Skeletal muscle tissue (tissue), 4 donors: ENCODE measurements around the gene GAPVD1. TPM values are rescaled to one million over a fixed set of nuclear protein-coding genes. Genes with fewer than 3 reads are reported as not detected.
A peak's percentile ranks its signal among the peaks of the same experiment; 100 is the strongest.
"Not testable (repeated sequence)": the region's sequence is repeated elsewhere in the genome, so short reads cannot be mapped to it uniquely, and the experiment has no call there.

Source experiments
- H3K27ac ChIP-seq: one replicate; pipeline ENCODE4 v1.7.0; 2013; ENCODE audit warnings: mild to moderate bottlenecking, low read depth, low read length, inconsistent platforms
- H3K27me3 ChIP-seq, 3 donors: one replicate each; pipeline ENCODE4 v1.7.0; 2013; ENCODE audit warnings: low read length in 3 of 3; ENCODE audit not compliant: control insufficient read depth in 3 of 3, insufficient read depth in 3 of 3
- H3K36me3 ChIP-seq, 3 donors: one replicate each; pipeline ENCODE4 v1.7.0; 2013; ENCODE audit warnings: low read length in 3 of 3; ENCODE audit not compliant: control insufficient read depth in 3 of 3, insufficient read depth in 3 of 3
- H3K4me1 ChIP-seq, 3 donors: one replicate each; pipeline ENCODE4 v1.7.0; 2013; ENCODE audit warnings: low read length in 3 of 3, mild to moderate bottlenecking in 3 of 3; ENCODE audit not compliant: control insufficient read depth in 3 of 3, insufficient read depth in 3 of 3
- H3K4me3 ChIP-seq, 3 donors: one replicate each; pipeline ENCODE4 v1.7.0; 2013; ENCODE audit warnings: low read length in 3 of 3
- H3K9ac ChIP-seq, 3 donors: one replicate each; pipeline ENCODE4 v1.7.0; 2013; ENCODE audit warnings: low read length in 3 of 3, mild to moderate bottlenecking in 3 of 3, moderate library complexity in 2 of 3, low read depth in 1 of 3
- H3K9me3 ChIP-seq, 3 donors: one replicate each; pipeline ENCODE4 v1.7.0; 2013; ENCODE audit warnings: low read length in 3 of 3; ENCODE audit not compliant: control insufficient read depth in 3 of 3
- total RNA-seq: library from RNA; depleted of rRNA; stranded (reverse); fragments of >200 nt; gene quantifications from one replicate; pipeline ENCODE4 v1.2.3, GENCODE V29; 2014
- donor health status: Osteomylitis.

GAPVD1 gene
- total RNA-seq, 1 donor from 2014 or later = 42.3 TPM

DNA sequence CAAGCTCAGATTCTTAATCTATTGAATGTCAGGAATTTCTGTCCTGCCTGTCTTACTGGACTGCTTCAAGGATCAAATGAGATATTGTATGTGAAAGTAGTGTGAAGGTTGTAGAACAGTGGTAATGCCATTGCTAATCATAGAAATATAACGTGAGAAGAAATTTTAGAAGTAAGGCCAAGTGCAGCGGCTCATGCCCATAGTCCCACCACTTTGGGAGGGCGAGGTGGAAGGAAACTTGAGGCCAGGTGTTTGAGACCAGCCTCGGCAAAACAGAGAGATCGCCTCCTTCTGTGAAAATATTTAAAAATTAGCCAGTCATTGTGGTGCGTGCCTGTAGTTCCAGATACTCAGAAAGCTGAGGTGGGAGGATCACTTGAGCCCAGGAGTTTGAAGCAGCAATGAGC is 15.4 kb upstream of the GAPVD1 start:
- H3K9me3 ChIP-seq = no peaks in the 10 kb centered on the region
- peaks cover 5 to 8% (median 7%) of the 10 kb centered on the region in 3 donors for H3K4me1 ChIP-seq
- no peak overlapping the region for H3K4me3 ChIP-seq
- no peaks in the 10 kb centered on the region for H3K36me3 ChIP-seq
- H3K27ac ChIP-seq = no peak overlapping the region
- H3K9ac ChIP-seq = no peak overlapping the region
- no peaks in the 10 kb centered on the region for H3K27me3 ChIP-seq

DNA sequence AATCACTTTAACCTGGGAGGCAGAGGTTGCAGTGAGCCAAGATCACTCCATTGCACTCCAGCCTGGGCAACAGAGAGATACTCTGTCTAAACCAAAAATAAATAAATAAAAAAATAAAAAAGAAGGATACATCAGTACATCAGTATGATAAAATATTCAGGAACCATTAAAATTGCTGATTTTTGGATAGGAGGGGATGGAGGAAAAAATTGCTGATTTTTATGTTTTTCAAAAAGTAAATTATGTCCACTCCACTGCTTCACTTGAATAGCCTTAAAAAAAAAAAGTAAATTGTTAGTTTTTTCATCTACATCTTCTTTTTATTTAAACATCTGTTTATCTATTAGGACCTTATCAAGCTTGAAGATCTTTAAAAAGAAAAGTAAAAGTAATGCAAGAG is 7.4 kb upstream of the GAPVD1 start:
- Histone ChIP-seq H3K9ac (no peak overlapping the region), H3K27me3 (no peaks in the 10 kb centered on the region), H3K27ac (no peak overlapping the region), H3K4me3 (no peak overlapping the region), H3K4me1 (no peaks in the 10 kb centered on the region), H3K36me3 (no peaks in the 10 kb centered on the region), H3K9me3 (no peaks in the 10 kb centered on the region)

DNA sequence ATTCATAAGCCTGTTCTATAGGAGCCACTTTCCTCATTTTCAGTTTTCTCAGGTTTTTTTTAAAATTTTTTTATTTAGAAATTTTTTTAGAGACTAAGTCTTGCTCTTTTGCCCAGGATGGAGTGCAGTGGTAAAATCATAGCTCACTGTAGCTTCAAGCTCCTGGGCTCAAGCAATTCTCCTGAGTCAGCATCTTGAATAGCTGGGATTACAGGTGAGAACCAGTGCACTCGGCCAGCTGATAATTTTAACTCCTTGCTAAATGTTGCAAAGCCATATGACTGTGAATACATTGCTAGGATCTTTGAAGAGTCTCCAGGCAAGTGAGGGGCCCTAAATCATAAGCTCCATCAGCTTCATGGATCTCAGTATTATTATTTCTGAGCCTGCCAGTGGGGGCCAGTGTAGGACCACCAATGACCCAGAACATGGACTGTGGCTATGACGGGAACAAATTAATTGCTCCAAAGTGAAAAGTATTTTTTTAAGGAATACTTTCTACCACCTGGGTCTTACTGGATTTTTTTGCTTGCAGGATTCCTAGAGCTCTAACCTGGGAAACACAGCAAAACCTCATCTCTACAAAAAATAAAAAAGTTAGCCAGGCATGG is 5.7 kb upstream of the GAPVD1 start:
- no peaks in the 10 kb centered on the region for H3K27me3 ChIP-seq
- H3K4me1 ChIP-seq = peaks cover 0 to 2% (median 0%) of the 10 kb centered on the region in 3 donors
- H3K27ac ChIP-seq = no peak overlapping the region
- no peaks in the 10 kb centered on the region for H3K36me3 ChIP-seq
- H3K9ac ChIP-seq = no peak overlapping the region
- H3K4me3 ChIP-seq = no peak overlapping the region
- H3K9me3 ChIP-seq = no peaks in the 10 kb centered on the region

DNA sequence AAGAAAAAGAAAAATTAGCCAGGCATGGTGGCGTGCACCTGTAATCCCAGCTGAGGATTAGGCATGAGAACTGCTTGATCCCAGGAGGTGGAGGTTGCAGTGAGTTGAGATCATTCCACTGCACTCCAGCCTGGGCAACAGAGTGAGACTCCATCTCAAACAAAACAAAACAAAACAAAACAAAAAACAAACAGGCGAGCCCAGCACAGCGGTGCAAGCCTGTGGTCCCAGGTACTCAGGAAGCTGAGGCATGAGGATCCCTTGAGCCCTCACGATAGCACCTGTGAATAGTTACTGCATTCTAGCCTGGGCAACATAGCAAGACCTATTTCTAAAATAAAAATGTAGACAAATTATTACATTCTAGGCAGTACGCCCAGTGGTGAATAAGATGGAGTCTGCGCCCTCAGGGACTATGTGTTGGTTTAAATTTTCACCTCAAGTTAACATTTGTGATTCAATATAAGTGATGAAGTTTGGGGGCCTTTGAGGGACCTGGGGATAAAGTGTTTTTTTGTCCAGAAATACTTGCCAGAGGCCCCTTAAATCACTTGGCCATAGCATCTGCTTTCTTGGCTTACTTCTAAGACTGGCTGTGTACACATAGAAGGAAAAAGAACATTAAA is 3.4 kb upstream of the GAPVD1 start:
- Histone ChIP-seq H3K4me1 (peaks cover under 1 to 4% (median 2%) of the 10 kb centered on the region in 3 donors), H3K27ac (no peak overlapping the region), H3K9ac (no peak overlapping the region)

DNA sequence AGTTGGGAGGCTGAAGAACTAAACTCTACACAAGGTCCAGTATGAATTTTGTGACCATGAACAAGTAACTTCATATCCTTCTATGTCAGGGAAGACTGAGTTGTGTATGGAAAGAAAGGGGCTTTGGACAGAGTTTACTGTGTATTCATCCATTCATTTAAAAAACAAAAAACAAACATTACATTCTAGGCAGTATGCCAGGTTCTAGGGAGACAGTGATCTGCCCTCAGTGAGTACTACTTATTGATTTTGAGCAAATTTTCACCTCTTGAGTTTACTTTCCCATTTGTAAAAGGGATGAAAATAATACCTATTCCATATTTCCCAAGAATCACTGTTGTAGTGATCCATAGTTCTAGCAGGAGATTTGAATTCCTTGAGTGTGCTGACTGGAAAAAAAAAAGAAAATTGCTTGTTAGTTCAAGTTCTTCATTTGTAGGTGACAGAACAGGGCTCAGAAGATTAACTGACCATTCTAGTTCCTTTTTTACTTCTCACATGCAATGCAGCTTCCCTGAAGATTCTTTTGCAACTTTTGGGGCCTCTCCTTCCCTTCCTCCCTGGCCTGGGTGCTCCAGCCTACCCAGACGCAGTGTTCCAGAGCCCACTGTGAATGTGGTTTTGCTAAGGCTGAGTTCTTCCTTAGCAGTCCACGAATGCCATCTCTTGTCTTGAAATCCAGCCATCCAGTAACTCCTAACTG is 2.6 kb upstream of the GAPVD1 start:
- Histone ChIP-seq H3K4me1 (peaks cover 6 to 7% (median 7%) of the 10 kb centered on the region in 3 donors), H3K4me3 (no peak overlapping the region), H3K27ac (no peak overlapping the region), H3K9me3 (no peaks in the 10 kb centered on the region), H3K36me3 (peaks cover 0 to 2% (median 2%) of the 10 kb centered on the region in 3 donors), H3K27me3 (no peaks in the 10 kb centered on the region), H3K9ac (no peak overlapping the region)

More for the DNA sequence above, 3.4 kb upstream of the GAPVD1 start:
- Histone ChIP-seq H3K9me3 (no peaks in the 10 kb centered on the region), H3K4me3 (no peak overlapping the region), H3K36me3 (peaks cover 0 to 2% (median 0%) of the 10 kb centered on the region in 3 donors), H3K27me3 (no peaks in the 10 kb centered on the region)

DNA sequence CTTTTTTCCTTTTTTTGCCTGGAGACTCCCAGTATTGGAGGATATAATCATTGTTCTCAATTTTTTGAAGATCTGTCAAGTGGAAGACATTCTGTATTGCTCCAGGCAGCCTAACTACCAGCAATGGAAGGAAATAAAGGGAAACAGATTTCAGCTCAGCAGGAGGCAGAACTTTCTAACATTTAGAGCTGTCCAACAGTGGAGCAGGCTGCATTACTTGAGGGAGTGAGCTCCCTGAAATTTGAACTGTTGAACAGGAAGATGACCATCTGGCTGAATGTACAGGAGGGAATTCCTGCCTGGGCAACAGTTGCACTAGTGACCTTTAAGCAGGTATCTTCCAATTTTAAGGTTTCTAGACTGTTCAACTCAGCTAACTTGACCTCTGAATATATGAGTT is 1.1 kb upstream of the GAPVD1 start:
- Histone ChIP-seq H3K4me1 (peaks cover 6 to 12% (median 10%) of the 10 kb centered on the region in 3 donors), H3K36me3 (peaks cover 0 to 6% (median 2%) of the 10 kb centered on the region in 3 donors), H3K27ac (no peak overlapping the region), H3K4me3 (no peak overlapping the region), H3K9me3 (no peaks in the 10 kb centered on the region), H3K9ac (no peak overlapping the region), H3K27me3 (no peaks in the 10 kb centered on the region)

DNA sequence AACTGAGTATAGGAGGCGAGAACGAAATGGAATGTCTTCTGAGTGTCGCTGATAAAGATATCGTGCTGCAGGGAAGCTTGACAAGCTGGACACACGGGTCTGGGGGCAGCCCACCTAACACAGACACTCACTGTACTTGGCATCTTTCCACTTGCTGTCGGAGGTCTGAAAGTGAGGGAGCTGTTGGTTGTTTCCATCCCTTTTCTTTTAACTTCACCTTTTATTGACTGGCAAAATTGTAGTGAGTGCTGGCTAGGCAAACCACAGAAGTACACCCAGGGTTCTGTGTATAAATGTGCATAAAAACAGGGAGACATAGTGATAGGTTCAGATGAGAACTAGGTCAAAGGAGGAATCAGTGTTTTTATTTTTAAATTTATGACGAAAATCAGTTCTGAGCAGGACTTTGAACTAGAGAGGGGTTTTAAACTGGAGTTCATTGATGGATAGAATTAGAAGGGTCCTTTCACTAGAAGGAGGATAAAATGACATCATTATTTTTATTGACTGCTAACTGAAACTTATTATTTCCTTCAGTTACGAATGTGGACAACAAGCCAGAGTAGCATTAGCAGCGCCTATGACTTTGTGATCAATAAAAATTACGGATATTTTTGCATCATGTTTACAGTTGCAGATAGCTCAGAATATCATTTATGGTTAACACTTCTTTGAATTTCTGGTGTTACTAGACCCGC is 817 bp downstream of the GAPVD1 start:
- H3K4me1 ChIP-seq = peaks cover 6 to 12% (median 10%) of the 10 kb centered on the region in 3 donors
- peaks cover 0 to 6% (median 2%) of the 10 kb centered on the region in 3 donors for H3K36me3 ChIP-seq
- peak overlapping the region; percentile 87 to 93 (median 93) for H3K9ac ChIP-seq
- no peaks in the 10 kb centered on the region for H3K27me3 ChIP-seq
- H3K4me3 ChIP-seq = peak overlapping the region; percentile 93 to 99 (median 93)
- no peaks in the 10 kb centered on the region for H3K9me3 ChIP-seq
- H3K27ac ChIP-seq = peak overlapping the region; percentile 89

DNA sequence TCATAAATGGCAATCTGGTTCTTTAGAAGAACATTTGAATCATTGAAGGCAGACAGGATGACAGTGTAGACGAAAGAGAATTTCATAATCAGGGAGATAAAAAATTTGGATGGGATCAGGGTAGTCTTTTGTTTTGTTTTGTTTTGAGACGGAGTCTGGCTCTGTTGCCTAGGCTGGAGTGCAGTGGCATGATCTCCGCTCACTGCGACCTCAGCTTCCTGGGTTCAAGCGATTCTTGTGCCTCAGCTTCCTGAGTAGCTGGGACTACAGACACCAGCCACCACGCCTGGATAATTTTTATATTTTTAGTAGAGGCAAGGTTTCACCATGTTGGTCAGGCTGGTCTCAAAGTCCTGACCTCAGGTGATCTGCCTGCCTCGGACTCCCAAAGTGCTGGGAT is 2.4 kb downstream of the GAPVD1 start:
- not testable (repeated sequence) for H3K9ac ChIP-seq, H3K36me3 ChIP-seq, H3K9me3 ChIP-seq, H3K27ac ChIP-seq, H3K27me3 ChIP-seq, H3K4me3 ChIP-seq
- peaks cover 8 to 15% (median 14%) of the 10 kb centered on the region in 3 donors for H3K4me1 ChIP-seq

DNA sequence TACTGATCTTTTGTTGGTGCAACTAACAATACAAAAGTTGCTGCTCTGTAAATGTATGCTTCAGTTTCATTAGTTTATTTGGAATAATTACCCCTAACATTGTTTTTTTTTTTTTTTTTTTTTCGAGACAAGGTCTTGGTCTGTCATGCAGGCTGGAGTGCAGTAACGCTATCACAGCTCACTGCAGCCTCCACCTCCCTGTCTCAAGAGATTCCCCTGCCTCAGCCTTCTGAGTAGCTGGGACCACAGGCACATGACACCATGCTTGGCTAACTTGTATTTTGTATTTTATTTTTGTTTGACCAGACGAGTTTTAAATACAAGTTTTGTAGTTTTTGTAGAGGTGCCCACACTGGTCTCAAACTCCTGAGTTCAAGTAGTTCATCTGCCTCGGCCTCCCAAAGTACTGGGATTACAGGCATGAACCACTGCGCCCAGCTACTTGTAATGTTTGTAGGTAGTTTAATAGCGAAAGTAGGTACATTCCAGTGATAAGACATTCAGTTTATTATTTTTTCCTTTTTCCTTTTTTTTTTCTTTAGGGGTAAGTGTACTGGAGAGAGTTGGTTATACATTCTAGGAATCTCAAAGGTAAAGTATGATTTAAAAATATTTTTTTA is 6.9 kb downstream of the GAPVD1 start:
- H3K4me3 ChIP-seq = no peak overlapping the region
- H3K4me1 ChIP-seq = peaks cover 8 to 14% (median 9%) of the 10 kb centered on the region in 3 donors
- peaks cover 0 to 6% (median 0%) of the 10 kb centered on the region in 3 donors for H3K36me3 ChIP-seq
- no peaks in the 10 kb centered on the region for H3K27me3 ChIP-seq
- no peak overlapping the region for H3K27ac ChIP-seq
- peak overlapping the region in 1 of 3 donors; percentile 65 for H3K9ac ChIP-seq
- H3K9me3 ChIP-seq = no peaks in the 10 kb centered on the region
